GM21526 (cell line): Measurements from ENCODE around the gene CPXM2.

Experiments
- ATAC-seq: cut with Tn5 transposase; IDR thresholded peaks from one replicate; pipeline ENCODE4 v1.9.1; 2021; ENCODE audit warnings: moderate library complexity; ENCODE audit not compliant: unreplicated experiment, low FRiP score

Gene CPXM2

GRCh38 chr10:123852411-123852951, 39.1 kb downstream of the CPXM2 start:
- ATAC-seq: no peak

GRCh38 chr10:123848564-123849457, 42.8 kb downstream of the CPXM2 start:
- ATAC-seq: no peak

DNA sequence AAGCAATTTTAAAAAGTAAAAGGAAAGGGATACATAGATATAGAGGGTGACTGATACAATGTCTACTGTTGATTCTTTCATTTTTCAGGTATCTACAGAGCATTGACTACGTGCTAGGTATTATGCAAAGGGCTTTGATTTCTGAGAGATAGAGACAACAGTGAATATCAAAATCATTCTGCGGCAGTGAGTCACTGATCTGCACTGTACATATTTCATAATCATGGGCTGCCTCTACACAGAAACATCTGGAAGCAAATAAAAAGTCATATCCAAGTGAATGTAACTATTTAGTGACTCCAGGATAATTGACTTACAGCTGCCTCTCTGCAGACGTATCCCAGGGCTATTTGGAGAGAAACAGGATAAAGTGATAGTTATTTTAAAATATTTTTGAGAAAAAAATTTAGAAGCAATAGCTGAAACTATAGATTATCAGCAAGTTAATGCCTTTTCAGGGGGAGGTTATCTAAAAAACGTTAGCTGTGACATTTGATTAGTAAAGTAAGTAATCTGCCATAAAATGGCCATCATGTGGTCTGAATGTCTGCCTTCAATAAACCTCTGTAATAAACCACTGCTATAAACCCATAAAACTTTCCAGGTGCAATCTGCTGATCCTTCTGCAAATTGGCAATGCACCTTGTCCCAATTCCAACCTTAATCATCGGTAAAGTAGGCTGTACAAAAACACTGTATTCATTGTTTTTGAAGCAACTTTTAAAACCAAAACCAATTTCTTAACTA, 43.7 kb downstream of the CPXM2 start:
- ATAC-seq: no peak

- ATAC-seq: no peak
Measured at GRCh38 chr10:123843835-123844234, 47.8 kb downstream of the CPXM2 start.

DNA sequence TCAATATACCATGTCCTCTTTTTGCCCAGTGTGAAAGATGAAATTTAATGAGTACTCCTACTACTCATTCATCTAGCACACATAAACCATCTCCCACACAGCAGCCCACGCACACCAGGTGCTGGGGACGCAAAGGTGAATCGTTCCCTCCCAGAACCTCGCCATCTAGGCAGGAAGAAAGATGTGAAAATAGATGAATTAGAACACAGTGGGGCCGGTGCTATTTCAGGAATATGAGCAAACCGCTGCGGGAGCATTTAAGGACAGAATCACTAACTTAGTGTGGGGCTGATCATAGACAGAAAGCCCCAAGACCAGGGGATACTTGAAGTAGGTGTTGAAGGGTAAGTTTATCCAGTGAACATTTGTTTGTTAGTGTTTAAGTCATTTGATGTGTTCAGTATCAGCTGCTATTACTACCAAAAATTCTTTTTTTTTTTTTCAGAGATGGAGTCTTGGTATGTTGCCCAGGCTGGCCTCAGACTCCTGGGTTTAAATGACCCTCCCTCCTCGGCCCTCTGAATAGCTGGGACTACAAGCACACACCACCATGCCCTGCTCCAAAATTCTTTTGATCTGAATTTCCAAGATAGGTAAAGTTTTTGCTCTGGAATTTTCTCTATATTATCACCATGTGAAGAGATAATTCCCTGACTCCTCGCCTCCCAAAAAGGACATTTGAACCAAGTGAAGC, 48.8 kb downstream of the CPXM2 start:
- ATAC-seq: no peak

DNA sequence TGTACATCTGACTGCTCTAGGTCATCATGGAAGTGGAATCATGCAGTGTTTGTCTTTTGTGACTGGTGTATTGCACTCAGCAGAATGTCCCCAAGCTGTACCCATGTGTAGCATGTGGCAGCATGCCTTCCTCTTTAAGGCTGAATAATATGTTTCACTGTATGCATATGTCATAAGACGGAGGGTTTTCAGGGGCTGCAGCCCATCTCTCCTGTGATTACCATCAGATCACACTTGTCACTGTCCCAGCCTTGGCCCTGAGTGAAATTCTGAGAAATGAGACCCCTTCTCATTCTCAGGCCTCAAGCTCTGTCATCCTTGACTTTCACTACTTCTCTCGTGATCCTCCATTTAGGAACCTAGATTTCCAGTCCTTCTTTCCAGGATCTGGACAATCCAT, 50.0 kb downstream of the CPXM2 start:
- ATAC-seq: no peak

DNA sequence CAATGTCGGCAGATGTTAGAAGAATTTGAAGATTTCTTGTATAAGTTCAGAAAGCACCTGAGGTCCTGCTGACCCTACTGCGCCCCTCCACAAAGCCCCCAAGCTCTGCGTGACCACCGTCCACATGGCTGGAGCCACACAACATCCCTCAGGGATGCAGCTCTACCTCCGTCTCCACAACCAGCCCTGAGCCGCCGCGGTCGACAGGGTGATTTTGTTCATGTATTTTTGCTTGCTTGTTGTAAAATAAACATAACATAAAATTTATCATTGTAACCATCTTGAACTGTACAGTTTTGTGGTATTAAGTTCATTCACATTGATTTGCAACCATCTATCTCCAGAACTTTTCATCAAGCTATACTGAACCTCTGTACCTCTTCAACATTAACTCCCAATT, 50.5 kb downstream of the CPXM2 start:
- no peak for ATAC-seq

- no peak for ATAC-seq
Measured at GRCh38 chr10:123840714-123841113, 50.9 kb downstream of the CPXM2 start.

GRCh38 chr10:123838596-123839310, 52.9 kb downstream of the CPXM2 start:
- ATAC-seq: no peak

- no peak for ATAC-seq
Measured at GRCh38 chr10:123837756-123838155, 53.9 kb downstream of the CPXM2 start.

GRCh38 chr10:123836418-123837145, 55.0 kb downstream of the CPXM2 start:
- ATAC-seq: no peak

GRCh38 chr10:123835575-123835974, 56.0 kb downstream of the CPXM2 start:
- ATAC-seq: no peak

- ATAC-seq: no peak
Measured at GRCh38 chr10:123833170-123833850, 58.3 kb downstream of the CPXM2 start.

- ATAC-seq: no peak
Measured at GRCh38 chr10:123831259-123831658, 60.3 kb downstream of the CPXM2 start.

DNA sequence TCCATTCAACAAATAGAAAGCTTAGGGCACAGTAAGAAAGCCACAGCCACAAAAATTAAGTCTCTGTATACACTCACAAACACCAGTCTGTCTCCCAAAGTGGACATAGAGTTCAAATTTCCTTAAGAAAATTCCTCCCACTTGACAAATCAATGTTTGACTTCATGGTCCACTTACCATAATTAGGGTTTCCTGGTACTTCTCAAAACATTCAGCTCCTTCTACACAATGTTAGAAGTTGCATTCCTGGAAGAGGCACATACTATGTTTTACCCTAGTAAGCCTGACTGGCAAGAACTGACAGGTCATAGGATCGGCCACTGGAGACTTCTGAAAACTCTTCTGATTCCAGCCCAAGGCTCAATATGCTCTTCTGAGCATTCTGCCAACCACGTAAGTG, 70.5 kb downstream of the CPXM2 start:
- no peak for ATAC-seq

DNA sequence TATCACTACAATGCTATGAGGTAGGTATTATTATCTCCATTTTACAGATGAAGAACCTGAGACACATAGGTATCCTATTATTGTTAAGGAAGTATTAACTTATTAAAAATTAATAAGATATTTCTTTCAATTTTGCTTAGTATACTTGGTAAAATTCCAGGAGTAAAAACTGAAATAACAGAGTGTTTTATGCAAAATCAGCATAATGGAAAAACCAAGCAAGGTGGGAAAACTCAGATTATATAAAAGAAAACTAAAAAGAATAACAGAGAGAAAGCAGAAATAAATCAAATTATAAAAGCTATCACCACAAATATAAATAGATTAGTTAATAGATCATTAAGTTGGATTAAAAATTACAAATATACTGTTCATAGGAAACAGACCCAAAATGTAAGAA, 82.0 kb downstream of the CPXM2 start:
- ATAC-seq: no peak

DNA sequence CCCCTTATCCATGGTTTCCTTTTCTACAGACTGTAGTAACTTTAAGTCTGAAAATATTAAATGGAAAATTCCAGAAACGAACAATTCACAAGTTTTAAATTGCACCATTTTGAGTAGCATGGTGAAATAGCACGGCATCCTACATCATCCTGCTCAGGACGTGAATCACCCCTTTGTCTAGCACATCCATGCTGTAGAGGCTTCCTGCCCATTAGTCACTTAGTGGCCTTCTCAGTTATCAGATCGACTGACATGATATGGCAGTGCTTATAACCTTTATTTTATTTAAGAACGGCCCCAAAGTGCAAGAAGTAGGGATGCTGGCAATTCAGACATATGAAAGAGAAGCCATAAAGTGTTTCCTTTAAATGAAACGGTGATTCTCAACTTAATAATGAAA, 82.7 kb downstream of the CPXM2 start:
- ATAC-seq: no peak

DNA sequence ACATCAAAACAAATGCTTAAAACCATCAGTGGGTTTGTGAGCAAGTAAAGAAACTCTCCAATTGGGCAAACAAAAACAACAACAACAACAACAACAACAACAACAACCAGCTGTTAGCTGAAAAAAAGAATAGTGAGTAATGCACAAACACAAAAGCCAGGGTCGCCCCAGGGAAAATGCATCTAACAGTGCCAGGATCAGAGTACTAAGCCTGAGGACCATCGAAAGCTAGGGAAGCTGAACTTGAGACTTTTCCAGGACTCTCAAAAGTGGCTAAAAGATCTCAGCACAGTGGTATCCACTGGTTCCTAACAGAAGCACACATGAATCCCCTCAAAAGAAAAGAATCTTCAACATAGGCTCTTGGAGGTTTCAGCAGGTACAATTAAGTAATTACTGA, 83.3 kb downstream of the CPXM2 start:
- no peak for ATAC-seq

DNA sequence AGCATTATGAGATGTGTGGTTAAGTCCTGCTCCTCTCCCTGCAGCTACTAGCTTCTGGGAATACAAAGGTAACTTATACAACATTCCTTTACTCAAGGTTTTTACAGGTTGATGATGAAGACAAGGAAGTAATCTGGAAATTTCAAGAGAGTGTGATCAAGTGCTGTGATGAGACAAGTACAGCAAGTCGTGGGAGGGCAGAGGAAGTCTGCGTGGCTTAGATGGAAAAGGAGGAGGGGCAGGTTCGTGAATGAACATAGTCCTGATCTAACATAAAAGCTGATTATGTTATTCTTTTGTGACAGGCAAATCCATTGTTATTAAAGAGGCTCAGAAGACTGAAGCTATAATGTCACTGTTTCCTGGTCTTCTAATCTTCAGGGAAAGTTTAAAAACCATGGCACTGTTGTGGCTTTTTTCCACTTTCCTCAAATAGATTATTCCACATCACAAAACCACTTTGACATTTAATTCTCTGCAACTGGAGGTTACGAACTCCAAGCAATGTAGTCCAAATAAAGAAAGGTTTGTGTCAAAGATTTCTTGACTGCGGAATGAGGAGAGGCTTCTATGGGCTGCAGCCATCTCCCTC, 84.1 kb downstream of the CPXM2 start:
- no peak for ATAC-seq
